ENCODE results near the gene LEF1.

Gene LEF1

DNA sequence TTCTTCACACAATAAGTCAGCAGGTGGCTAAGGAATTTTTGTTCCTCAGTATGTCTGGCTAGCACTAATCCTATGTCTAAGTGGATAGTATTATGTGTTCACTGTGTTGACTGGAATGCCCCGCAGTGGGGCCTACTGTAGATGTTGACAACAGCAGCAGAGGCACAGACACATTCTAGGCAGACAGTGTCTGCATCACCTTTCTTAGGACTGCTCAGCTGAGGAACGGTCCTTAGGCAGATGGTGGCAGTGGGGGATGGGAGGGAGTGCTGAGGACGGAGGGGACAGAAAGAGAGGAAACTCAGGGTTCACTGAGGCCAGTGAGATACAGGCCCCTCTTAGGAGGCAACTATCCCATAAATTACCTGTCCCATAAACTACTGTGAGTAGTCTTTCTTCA lies 44.6 kb upstream of the LEF1 start:
- Histone ChIP-seq H2AFZ (ENCODE audit: low read length) (no peak overlapping the region), H3K36me3 (replicated peaks in 1 of 2; ENCODE audit: control insufficient read depth in 2 of 2, insufficient read depth in 2 of 2, low read length in 2 of 2) (no peaks in the 10 kb centered on the region), H3K23ac (ENCODE audit: low read depth, low read length, poor library complexity) (no peak overlapping the region), H3K18ac (ENCODE audit: low read length) (peak overlapping the region; percentile 50), H3K9ac (ENCODE audit: low read depth, low read length, poor library complexity) (no peak overlapping the region), H3K27me3 (ENCODE audit: control insufficient read depth in 3 of 3, insufficient read depth in 3 of 3, low read depth in 1 of 3, low read length in 3 of 3) (no peaks in the 10 kb centered on the region), H3K4ac (ENCODE audit: low read length) (no peak overlapping the region), H3K9me3 (replicated peaks in 1 of 2; ENCODE audit: control insufficient read depth in 2 of 2, insufficient read depth in 1 of 2, low read depth in 1 of 2, low read length in 2 of 2) (no peaks in the 10 kb centered on the region), H2BK120ac (ENCODE audit: low read depth, low read length) (no peak overlapping the region), H2BK5ac (ENCODE audit: low read length) (no peak overlapping the region), H2AK5ac (ENCODE audit: low read depth, low read length) (no peak overlapping the region), H3K4me3 (ENCODE audit: low read length in 2 of 2) (no peak overlapping the region), H2BK12ac (ENCODE audit: low read length) (no peak overlapping the region), H3K27ac (replicated peaks; ENCODE audit: low read length) (no peak overlapping the region), H3K4me2 (ENCODE audit: insufficient read depth, low read length, poor library complexity, severe bottlenecking) (no peak overlapping the region), H3K79me1 (ENCODE audit: low read depth, low read length) (no peaks in the 10 kb centered on the region), H2BK15ac (ENCODE audit: low read length) (no peak overlapping the region), H3K14ac (ENCODE audit: low read length) (no peak overlapping the region), H4K91ac (ENCODE audit: low read depth, low read length, poor library complexity) (no peak overlapping the region), H3K4me1 (ENCODE audit: control insufficient read depth in 2 of 2, insufficient read depth in 1 of 2, low read depth in 1 of 2, low read length in 2 of 2) (peaks cover 4 to 10% of the 10 kb centered on the region in 2 donors), H4K8ac (ENCODE audit: low read depth, low read length) (no peak overlapping the region)
- no CpG with 5 or more reads among the region's 3 CpGs for WGBS, 2 donors (ENCODE audit: extremely low coverage in 2 of 2, insufficient read length in 2 of 2, insufficient replicate concordance in 1 of 2)
- DNase-seq (ENCODE audit: low spot score): peak; percentile 12

- no peaks in the 10 kb centered on the region for H3K79me1 ChIP-seq (ENCODE audit: low read depth, low read length)
- no peak overlapping the region for H3K4me3 ChIP-seq (ENCODE audit: low read length in 2 of 2)
- no peak overlapping the region for H3K4me2 ChIP-seq (ENCODE audit: insufficient read depth, low read length, poor library complexity, severe bottlenecking)
- no peak overlapping the region for H3K4ac ChIP-seq (ENCODE audit: low read length)
- no peaks in the 10 kb centered on the region for H3K36me3 ChIP-seq (replicated peaks in 1 of 2; ENCODE audit: control insufficient read depth in 2 of 2, insufficient read depth in 2 of 2, low read length in 2 of 2)
- no peak for DNase-seq (ENCODE audit: low spot score)
- no peak overlapping the region for H3K23ac ChIP-seq (ENCODE audit: low read depth, low read length, poor library complexity)
- no peak overlapping the region for H4K91ac ChIP-seq (ENCODE audit: low read depth, low read length, poor library complexity)
- no peak overlapping the region for H4K8ac ChIP-seq (ENCODE audit: low read depth, low read length)
- H3K18ac ChIP-seq (ENCODE audit: low read length): no peak overlapping the region
- H2AK5ac ChIP-seq (ENCODE audit: low read depth, low read length): no peak overlapping the region
- H2AFZ ChIP-seq (ENCODE audit: low read length): no peak overlapping the region
- H3K27me3 ChIP-seq (ENCODE audit: control insufficient read depth in 3 of 3, insufficient read depth in 3 of 3, low read depth in 1 of 3, low read length in 3 of 3): no peaks in the 10 kb centered on the region
- no peak overlapping the region for H2BK15ac ChIP-seq (ENCODE audit: low read length)
- H3K4me1 ChIP-seq (ENCODE audit: control insufficient read depth in 2 of 2, insufficient read depth in 1 of 2, low read depth in 1 of 2, low read length in 2 of 2): peaks cover 4 to 10% of the 10 kb centered on the region in 2 donors
- H2BK12ac ChIP-seq (ENCODE audit: low read length): no peak overlapping the region
- no peak overlapping the region for H3K14ac ChIP-seq (ENCODE audit: low read length)
- no peaks in the 10 kb centered on the region for H3K9me3 ChIP-seq (replicated peaks in 1 of 2; ENCODE audit: control insufficient read depth in 2 of 2, insufficient read depth in 1 of 2, low read depth in 1 of 2, low read length in 2 of 2)
- H2BK5ac ChIP-seq (ENCODE audit: low read length): no peak overlapping the region
- WGBS, 2 donors (ENCODE audit: extremely low coverage in 2 of 2, insufficient read length in 2 of 2, insufficient replicate concordance in 1 of 2): no CpG with 5 or more reads among the region's 5 CpGs
- H3K27ac ChIP-seq (replicated peaks; ENCODE audit: low read length): no peak overlapping the region
- H3K9ac ChIP-seq (ENCODE audit: low read depth, low read length, poor library complexity): no peak overlapping the region
- H2BK120ac ChIP-seq (ENCODE audit: low read depth, low read length): no peak overlapping the region
Measured at GRCh38 chr4:108210989-108211835, 42.5 kb upstream of the LEF1 start.

- Histone ChIP-seq H2AFZ (ENCODE audit: low read length) (no peak overlapping the region), H3K18ac (ENCODE audit: low read length) (no peak overlapping the region), H2BK120ac (ENCODE audit: low read depth, low read length) (no peak overlapping the region), H3K9me3 (replicated peaks in 1 of 2; ENCODE audit: control insufficient read depth in 2 of 2, insufficient read depth in 1 of 2, low read depth in 1 of 2, low read length in 2 of 2) (no peaks in the 10 kb centered on the region), H4K91ac (ENCODE audit: low read depth, low read length, poor library complexity) (no peak overlapping the region), H4K8ac (ENCODE audit: low read depth, low read length) (no peak overlapping the region), H3K4me2 (ENCODE audit: insufficient read depth, low read length, poor library complexity, severe bottlenecking) (no peak overlapping the region), H3K4ac (ENCODE audit: low read length) (no peak overlapping the region), H3K4me3 (ENCODE audit: low read length in 2 of 2) (no peak overlapping the region), H3K36me3 (replicated peaks in 1 of 2; ENCODE audit: control insufficient read depth in 2 of 2, insufficient read depth in 2 of 2, low read length in 2 of 2) (no peaks in the 10 kb centered on the region), H3K9ac (ENCODE audit: low read depth, low read length, poor library complexity) (no peak overlapping the region), H3K4me1 (ENCODE audit: control insufficient read depth in 2 of 2, insufficient read depth in 1 of 2, low read depth in 1 of 2, low read length in 2 of 2) (peaks cover 4 to 10% of the 10 kb centered on the region in 2 donors), H3K14ac (ENCODE audit: low read length) (no peak overlapping the region), H3K79me1 (ENCODE audit: low read depth, low read length) (no peaks in the 10 kb centered on the region), H2BK12ac (ENCODE audit: low read length) (no peak overlapping the region), H2AK5ac (ENCODE audit: low read depth, low read length) (no peak overlapping the region), H3K23ac (ENCODE audit: low read depth, low read length, poor library complexity) (no peak overlapping the region), H2BK15ac (ENCODE audit: low read length) (no peak overlapping the region), H3K27me3 (ENCODE audit: control insufficient read depth in 3 of 3, insufficient read depth in 3 of 3, low read depth in 1 of 3, low read length in 3 of 3) (no peaks in the 10 kb centered on the region), H2BK5ac (ENCODE audit: low read length) (no peak overlapping the region), H3K27ac (replicated peaks; ENCODE audit: low read length) (no peak overlapping the region)
- no peak for DNase-seq (ENCODE audit: low spot score)
- WGBS, 2 donors (ENCODE audit: extremely low coverage in 2 of 2, insufficient read length in 2 of 2, insufficient replicate concordance in 1 of 2): no CpG with 5 or more reads among the region's 2 CpGs
Measured at GRCh38 chr4:108209489-108209888, 40.8 kb upstream of the LEF1 start.

GRCh38 chr4:108205859-108206258 lies 37.1 kb upstream of the LEF1 start:
- no peak overlapping the region for H2BK15ac ChIP-seq (ENCODE audit: low read length)
- DNase-seq (ENCODE audit: low spot score): no peak
- no peaks in the 10 kb centered on the region for H3K36me3 ChIP-seq (replicated peaks in 1 of 2; ENCODE audit: control insufficient read depth in 2 of 2, insufficient read depth in 2 of 2, low read length in 2 of 2)
- H4K8ac ChIP-seq (ENCODE audit: low read depth, low read length): no peak overlapping the region
- peak overlapping the region; percentile 11 for H2AFZ ChIP-seq (ENCODE audit: low read length)
- no peak overlapping the region for H3K4ac ChIP-seq (ENCODE audit: low read length)
- no CpG with 5 or more reads among the region's 1 CpG for WGBS, 2 donors (ENCODE audit: extremely low coverage in 2 of 2, insufficient read length in 2 of 2, insufficient replicate concordance in 1 of 2)
- no peak overlapping the region for H2BK5ac ChIP-seq (ENCODE audit: low read length)
- H3K27me3 ChIP-seq (ENCODE audit: control insufficient read depth in 3 of 3, insufficient read depth in 3 of 3, low read depth in 1 of 3, low read length in 3 of 3): no peaks in the 10 kb centered on the region
- no peak overlapping the region for H2BK12ac ChIP-seq (ENCODE audit: low read length)
- no peak overlapping the region for H3K4me2 ChIP-seq (ENCODE audit: insufficient read depth, low read length, poor library complexity, severe bottlenecking)
- no peaks in the 10 kb centered on the region for H3K79me1 ChIP-seq (ENCODE audit: low read depth, low read length)
- H3K4me1 ChIP-seq (ENCODE audit: control insufficient read depth in 2 of 2, insufficient read depth in 1 of 2, low read depth in 1 of 2, low read length in 2 of 2): no peaks in the 10 kb centered on the region
- no peak overlapping the region for H3K9ac ChIP-seq (ENCODE audit: low read depth, low read length, poor library complexity)
- no peaks in the 10 kb centered on the region for H3K9me3 ChIP-seq (replicated peaks in 1 of 2; ENCODE audit: control insufficient read depth in 2 of 2, insufficient read depth in 1 of 2, low read depth in 1 of 2, low read length in 2 of 2)
- no peak overlapping the region for H3K23ac ChIP-seq (ENCODE audit: low read depth, low read length, poor library complexity)
- no peak overlapping the region for H3K27ac ChIP-seq (replicated peaks; ENCODE audit: low read length)
- H2AK5ac ChIP-seq (ENCODE audit: low read depth, low read length): no peak overlapping the region
- no peak overlapping the region for H2BK120ac ChIP-seq (ENCODE audit: low read depth, low read length)
- H3K4me3 ChIP-seq (ENCODE audit: low read length in 2 of 2): no peak overlapping the region
- no peak overlapping the region for H4K91ac ChIP-seq (ENCODE audit: low read depth, low read length, poor library complexity)
- H3K14ac ChIP-seq (ENCODE audit: low read length): no peak overlapping the region
- H3K18ac ChIP-seq (ENCODE audit: low read length): no peak overlapping the region
